SK-N-SH treated with all-trans-retinoic acid at 6 μM for 48 hours (cell line): ENCODE measurements around the gene SRF.

Experiments
- ATAC-seq: fragments of 200-7000 bp; cut with Tn5 transposase; 3 replicates; pipeline ENCODE4 v1.9.1; 2020; ENCODE audit warnings: mild to moderate bottlenecking, moderate library complexity
- CSRNP3 ChIP-seq: fragments of 250-450 bp; sonication (Bioruptor Pico); IDR thresholded peaks from 2 replicates; pipeline ENCODE4 v1.5.1; 2021; ENCODE audit warnings: mild to moderate bottlenecking, moderate library complexity
- ISL1 ChIP-seq: fragments of 250-450 bp; sonication (Bioruptor Pico); IDR thresholded peaks from 2 replicates; pipeline ENCODE4 v2.1.2; 2022; ENCODE audit warnings: mild to moderate bottlenecking, moderate library complexity
- OSR1 ChIP-seq: fragments of 250-450 bp; sonication (Bioruptor Pico); IDR thresholded peaks from 2 replicates; pipeline ENCODE4 v1.8.0; 2022; ENCODE audit warnings: moderate library complexity, mild to moderate bottlenecking, inconsistent platforms
- PATZ1 ChIP-seq: fragments of 250-450 bp; sonication (Bioruptor Pico); IDR thresholded peaks from 2 replicates; pipeline ENCODE4 v1.8.0; 2020; ENCODE audit warnings: mild to moderate bottlenecking, moderate library complexity, borderline replicate concordance
- PPARA ChIP-seq: fragments of 250-450 bp; sonication (Bioruptor Pico); IDR thresholded peaks from 2 replicates; pipeline ENCODE4 v1.5.0; 2020; ENCODE audit warnings: mild to moderate bottlenecking, borderline replicate concordance
- RARB ChIP-seq: fragments of 250-450 bp; sonication (Bioruptor Pico); IDR thresholded peaks from 2 replicates; pipeline ENCODE4 v1.8.0; 2021; ENCODE audit warnings: mild to moderate bottlenecking, moderate library complexity
- SNAI2 ChIP-seq: fragments of 250-450 bp; sonication (Bioruptor Pico); IDR thresholded peaks from 2 replicates; pipeline ENCODE4 v1.5.0; 2020; ENCODE audit warnings: mild to moderate bottlenecking, moderate library complexity
- TCF4 ChIP-seq: fragments of 250-450 bp; sonication (Bioruptor Pico); IDR thresholded peaks from 2 replicates; pipeline ENCODE4 v1.8.0; 2021; ENCODE audit warnings: mild to moderate bottlenecking, moderate library complexity, borderline replicate concordance
- TOX ChIP-seq: fragments of 250-450 bp; sonication (Bioruptor Pico); IDR thresholded peaks from 2 replicates; pipeline ENCODE4 v1.8.0; 2021; ENCODE audit warnings: mild to moderate bottlenecking, moderate library complexity, borderline replicate concordance
- TSHZ2 ChIP-seq: fragments of 250-450 bp; sonication (Bioruptor Pico); IDR thresholded peaks from 2 replicates; pipeline ENCODE4 v1.5.0; 2020; ENCODE audit warnings: mild to moderate bottlenecking, moderate library complexity
- ZC3H10 ChIP-seq: fragments of 250-450 bp; sonication (Bioruptor Pico); IDR thresholded peaks from 2 replicates; pipeline ENCODE4 v1.5.1; 2021; ENCODE audit warnings: mild to moderate bottlenecking, moderate library complexity
- ZFP30 ChIP-seq: fragments of 450-650 bp; formaldehyde crosslinking; IDR thresholded peaks from 2 replicates; pipeline ENCODE4 v1.5.0; 2022; ENCODE audit warnings: mild to moderate bottlenecking, moderate library complexity
- ZNF565 ChIP-seq: fragments of 450-650 bp; formaldehyde crosslinking; conservative IDR thresholded peaks from 2 replicates; pipeline ENCODE4 v1.5.0; 2020; ENCODE audit warnings: low read depth, mild to moderate bottlenecking, moderate library complexity
- ZNF70 ChIP-seq: fragments of 450-650 bp; formaldehyde crosslinking; IDR thresholded peaks from 2 replicates; pipeline ENCODE4 v1.5.0; 2020; ENCODE audit warnings: mild to moderate bottlenecking, moderate library complexity
- ZNF8 ChIP-seq: fragments of 450-650 bp; formaldehyde crosslinking; IDR thresholded peaks from 2 replicates; pipeline ENCODE4 v1.5.0; 2020; ENCODE audit warnings: mild to moderate bottlenecking, moderate library complexity
- TF ChIP-seq, protein P1 (sequence below): fragments of 250-450 bp; sonication (Bioruptor Pico); IDR thresholded peaks from 2 replicates; pipeline ENCODE4 v1.5.1; 2020; ENCODE audit warnings: low read depth, mild to moderate bottlenecking, moderate library complexity

SRF gene

DNA sequence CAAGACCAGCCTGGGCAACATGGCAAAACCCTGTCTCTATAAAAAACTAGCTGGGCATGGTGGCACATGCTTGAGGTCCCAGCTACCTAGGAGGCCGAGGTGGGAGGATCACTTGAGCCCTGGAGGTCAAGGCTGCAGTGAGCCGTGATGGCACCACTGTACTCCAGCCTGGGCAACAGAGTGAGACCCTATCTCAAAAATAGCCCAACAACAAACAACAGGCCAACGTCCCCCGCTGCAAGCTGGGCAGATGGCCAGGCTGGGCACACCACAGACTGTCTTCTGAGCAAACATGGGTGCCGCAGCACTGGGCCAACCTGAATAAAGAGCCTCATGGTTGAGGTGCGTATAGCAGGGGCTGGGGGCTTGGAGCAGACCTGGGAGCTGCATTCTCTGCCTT, 46.6 kb upstream of the SRF start:
- no peak for TF ChIP-seq PPARA (CRISPR knock-in tag)
- TF ChIP-seq, all 23 proteins: peak for 0
- ATAC-seq = no peak

- peak; percentile 64 for ATAC-seq
Observed at GRCh38 chr6:43125119-43125518, 46.0 kb upstream of the SRF start.

DNA sequence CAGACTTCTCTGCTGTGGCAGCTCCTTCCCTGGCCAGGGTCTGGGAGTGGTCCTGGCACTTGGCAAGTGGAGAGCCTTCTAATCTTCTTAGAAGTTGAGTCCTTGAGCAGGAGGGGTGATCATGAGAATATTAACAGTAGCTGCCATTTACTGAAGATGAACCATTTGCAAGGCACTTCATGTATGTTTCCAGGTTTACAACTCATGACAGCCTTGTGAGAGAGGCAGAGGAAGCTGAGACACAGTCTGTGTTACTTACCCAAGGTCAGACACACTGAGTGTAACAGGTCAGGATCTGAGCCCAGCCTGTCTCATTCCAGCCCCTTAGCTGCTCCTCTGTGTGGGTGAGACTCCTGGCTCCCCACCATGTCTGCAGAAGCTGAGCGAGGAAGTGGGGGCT, 45.5 kb upstream of the SRF start:
- no peak for ATAC-seq
- TF ChIP-seq PPARA (CRISPR knock-in tag) (no peak), ZFP30 (CRISPR knock-in tag) (no peak), TCF4 (CRISPR knock-in tag) (no peak), OSR1 (CRISPR knock-in tag) (no peak), SNAI2 (CRISPR knock-in tag) (no peak)

More at GRCh38 chr6:43125119-43125518, 46.0 kb upstream of the SRF start:
- TF ChIP-seq ISL1 (CRISPR knock-in tag) = peak; percentile 24; the same call in 1 of the 2 replicates
- peak; percentile 70 for TF ChIP-seq PATZ1 (CRISPR knock-in tag)
- peak; percentile 46; the same call in 1 of the 2 replicates for TF ChIP-seq TSHZ2 (CRISPR knock-in tag)
- no peak for TF ChIP-seq ZFP30 (CRISPR knock-in tag)
- 0 out of 2 replicates have a peak, but pooled peaks have one; percentile 55 for TF ChIP-seq TCF4 (CRISPR knock-in tag)

- TF ChIP-seq OSR1 (CRISPR knock-in tag) (no peak), TSHZ2 (CRISPR knock-in tag) (no peak), ZNF565 (CRISPR knock-in tag) (no peak), TOX (CRISPR knock-in tag) (no peak), SNAI2 (CRISPR knock-in tag) (no peak), RARB (CRISPR knock-in tag) (no peak), ZC3H10 (CRISPR knock-in tag) (no peak), ISL1 (CRISPR knock-in tag) (no peak), ZNF70 (CRISPR knock-in tag) (no peak), ZNF8 (no peak), CSRNP3 (CRISPR knock-in tag) (no peak), TCF4 (CRISPR knock-in tag) (no peak)
- TF ChIP-seq, protein P1, sequence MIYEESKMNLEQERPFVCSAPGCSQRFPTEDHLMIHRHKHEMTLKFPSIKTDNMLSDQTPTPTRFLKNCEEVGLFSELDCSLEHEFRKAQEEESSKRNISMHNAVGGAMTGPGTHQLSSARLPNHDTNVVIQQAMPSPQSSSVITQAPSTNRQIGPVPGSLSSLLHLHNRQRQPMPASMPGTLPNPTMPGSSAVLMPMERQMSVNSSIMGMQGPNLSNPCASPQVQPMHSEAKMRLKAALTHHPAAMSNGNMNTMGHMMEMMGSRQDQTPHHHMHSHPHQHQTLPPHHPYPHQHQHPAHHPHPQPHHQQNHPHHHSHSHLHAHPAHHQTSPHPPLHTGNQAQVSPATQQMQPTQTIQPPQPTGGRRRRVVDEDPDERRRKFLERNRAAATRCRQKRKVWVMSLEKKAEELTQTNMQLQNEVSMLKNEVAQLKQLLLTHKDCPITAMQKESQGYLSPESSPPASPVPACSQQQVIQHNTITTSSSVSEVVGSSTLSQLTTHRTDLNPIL = no peak
- no peak for ATAC-seq
Observed at GRCh38 chr6:43127180-43127579, 43.9 kb upstream of the SRF start.
